Muscle of leg (tissue), 11 donors: ENCODE results near the gene CLC. TPM values are rescaled to one million over a fixed set of nuclear protein-coding genes. Genes with fewer than 3 reads are reported as not detected.

Experiments used
- DNase-seq: peaks from one replicate; pipeline ENCODE4 v3.0.0; 2013
- H3K27ac ChIP-seq: one replicate; pipeline ENCODE4 v1.5.1; 2013; ENCODE audit warnings: mild to moderate bottlenecking, low read length, control low read depth
- H3K27me3 ChIP-seq: one replicate; pipeline ENCODE4 v1.6.1; 2013; ENCODE audit warnings: low read length; ENCODE audit not compliant: control insufficient read depth, insufficient read depth
- H3K36me3 ChIP-seq: one replicate; pipeline ENCODE4 v1.6.1; 2013; ENCODE audit warnings: low read length; ENCODE audit not compliant: control insufficient read depth, insufficient read depth
- H3K4me1 ChIP-seq: one replicate; pipeline ENCODE4 v1.6.1; 2013; ENCODE audit warnings: low read length; ENCODE audit not compliant: control insufficient read depth, insufficient read depth
- H3K4me3 ChIP-seq: one replicate; pipeline ENCODE4 v1.5.1; 2013; ENCODE audit warnings: low read length, control low read depth
- H3K9me3 ChIP-seq: replicated peaks from 2 replicates; pipeline ENCODE4 v1.6.1; 2013; ENCODE audit warnings: low read depth, low read length; ENCODE audit not compliant: control insufficient read depth
- WGBS: methylation state at CpG from one replicate; pipeline ENCODE4 v1.1.5; 2013; ENCODE audit warnings: missing lambda C conversion rate; ENCODE audit not compliant: insufficient coverage; 5-methylcytosine and 5-hydroxymethylcytosine counted together
- polyA plus RNA-seq, 8 donors: library from polyadenylated mRNA; unstranded; fragments of 120-200 nt; gene quantifications; one replicate each; pipeline versions ENCODE4 v1.2.1 to v1.2.3, GENCODE V29; 2013; ENCODE audit warnings: inconsistent platforms in 1 of 8, low replicate concordance in 1 of 8; ENCODE audit not compliant: insufficient read length in 8 of 8, insufficient read depth in 1 of 8
- total RNA-seq: library from RNA; stranded (reverse); fragments of 120-200 nt; gene quantifications from one replicate; pipeline ENCODE4 v1.2.4, GENCODE V29; 2013

CLC gene
- total and polyA plus RNA-seq, 9 donors, result 0.40 to 4.8 (median 2.2) TPM

GRCh38 chr19:39754544-39754943 is 16.7 kb upstream of the CLC start:
- H3K9me3 ChIP-seq, result no peaks in the 10 kb centered on the region
- H3K36me3 ChIP-seq, result no peaks in the 10 kb centered on the region
- H3K4me3 ChIP-seq, result no peak overlapping the region
- H3K27ac ChIP-seq, result no peak overlapping the region
- H3K27me3 ChIP-seq, result peaks cover 3% of the 10 kb centered on the region
- H3K4me1 ChIP-seq, result no peaks in the 10 kb centered on the region
- WGBS, result no CpG with 5 or more reads among the region's 2 CpGs
- no peak for DNase-seq

GRCh38 chr19:39752795-39753194 is 15.0 kb upstream of the CLC start:
- H3K27ac ChIP-seq, result no peak overlapping the region
- H3K36me3 ChIP-seq, result no peaks in the 10 kb centered on the region
- no peaks in the 10 kb centered on the region for H3K9me3 ChIP-seq
- peaks cover 2% of the 10 kb centered on the region for H3K27me3 ChIP-seq
- DNase-seq, result no peak
- no peak overlapping the region for H3K4me3 ChIP-seq
- H3K4me1 ChIP-seq, result no peaks in the 10 kb centered on the region

DNA sequence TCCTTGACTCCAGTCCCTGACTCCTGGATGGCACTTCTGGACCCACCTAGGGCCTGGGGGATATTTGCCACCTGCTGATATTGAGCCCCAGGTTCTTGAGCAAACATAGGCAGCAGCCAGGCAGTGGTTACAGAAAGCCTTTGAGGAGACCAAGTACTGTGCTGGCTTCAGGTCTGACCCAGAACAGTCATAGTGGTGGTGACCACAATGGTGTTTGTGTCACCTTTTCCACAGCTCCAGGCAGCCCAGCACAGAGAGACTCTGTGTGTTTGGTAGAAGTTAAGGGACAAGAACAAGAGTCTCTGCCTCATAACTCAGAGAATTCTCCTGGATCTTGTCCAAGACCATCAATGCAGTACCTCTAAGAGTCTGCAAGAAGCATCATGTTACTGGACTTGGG is 14.6 kb upstream of the CLC start:
- Histone ChIP-seq H3K4me1 (no peaks in the 10 kb centered on the region), H3K4me3 (no peak overlapping the region), H3K27me3 (no peaks in the 10 kb centered on the region), H3K27ac (no peak overlapping the region), H3K36me3 (no peaks in the 10 kb centered on the region), H3K9me3 (no peaks in the 10 kb centered on the region)
- DNase-seq, result no peak

- Histone ChIP-seq H3K9me3 (no peaks in the 10 kb centered on the region), H3K27me3 (no peaks in the 10 kb centered on the region), H3K4me3 (no peak overlapping the region), H3K27ac (no peak overlapping the region), H3K36me3 (no peaks in the 10 kb centered on the region), H3K4me1 (no peaks in the 10 kb centered on the region)
- no peak for DNase-seq
- 86% methylated on average over 5 of the region's 5 CpGs for WGBS
These were observed 12.2 kb upstream of the CLC start for GRCh38 chr19:39749981-39750380.

GRCh38 chr19:39746836-39747529 is 9.2 kb upstream of the CLC start:
- Histone ChIP-seq H3K36me3 (no peaks in the 10 kb centered on the region), H3K4me1 (no peaks in the 10 kb centered on the region), H3K4me3 (no peak overlapping the region), H3K27ac (no peak overlapping the region), H3K9me3 (no peaks in the 10 kb centered on the region), H3K27me3 (no peaks in the 10 kb centered on the region)
- DNase-seq, result no peak
- WGBS, result 30% methylated on average over 2 of the region's 4 CpGs

- Histone ChIP-seq H3K9me3 (no peaks in the 10 kb centered on the region), H3K27me3 (no peaks in the 10 kb centered on the region), H3K4me3 (no peak overlapping the region), H3K4me1 (no peaks in the 10 kb centered on the region), H3K36me3 (no peaks in the 10 kb centered on the region), H3K27ac (no peak overlapping the region)
- 69% methylated on average over 3 of the region's 3 CpGs for WGBS
- peak; percentile 2 for DNase-seq
These were observed 7.8 kb upstream of the CLC start for GRCh38 chr19:39745643-39746042.

GRCh38 chr19:39740395-39740794 is 2.6 kb upstream of the CLC start:
- Histone ChIP-seq H3K4me3 (no peak overlapping the region), H3K27me3 (peaks cover 2% of the 10 kb centered on the region), H3K4me1 (no peaks in the 10 kb centered on the region), H3K27ac (no peak overlapping the region), H3K9me3 (no peaks in the 10 kb centered on the region), H3K36me3 (no peaks in the 10 kb centered on the region)
- WGBS, result no CpG with 5 or more reads among the region's 1 CpG
- DNase-seq, result no peak

- no peak overlapping the region for H3K27ac ChIP-seq
- WGBS, result no CpG with 5 or more reads among the region's 3 CpGs
- no peaks in the 10 kb centered on the region for H3K4me1 ChIP-seq
- H3K9me3 ChIP-seq, result no peaks in the 10 kb centered on the region
- H3K4me3 ChIP-seq, result no peak overlapping the region
- DNase-seq, result no peak
- no peaks in the 10 kb centered on the region for H3K36me3 ChIP-seq
- H3K27me3 ChIP-seq, result peaks cover 2% of the 10 kb centered on the region
These were observed 985 bp upstream of the CLC start for GRCh38 chr19:39738814-39739213.

DNA sequence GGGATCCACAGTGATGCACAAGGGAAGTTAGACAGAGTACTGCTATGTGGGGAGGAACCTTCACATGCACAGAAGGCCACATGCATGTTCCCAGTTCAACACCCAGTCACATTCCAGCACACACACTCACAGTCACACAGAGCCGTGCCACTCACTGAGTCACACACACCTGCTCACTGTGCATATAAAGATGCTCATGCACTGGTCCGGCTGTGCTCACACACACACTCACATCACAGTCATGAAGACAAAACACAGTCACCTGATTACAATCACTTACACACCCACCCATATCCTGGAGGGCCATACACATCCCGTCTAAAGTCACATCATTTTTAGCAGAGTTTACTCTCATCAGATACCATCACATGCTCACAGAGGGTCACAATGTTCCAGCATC is 478 bp downstream of the CLC start:
- no peak for DNase-seq
- peaks cover 2% of the 10 kb centered on the region for H3K27me3 ChIP-seq
- no peaks in the 10 kb centered on the region for H3K9me3 ChIP-seq
- H3K4me1 ChIP-seq, result no peaks in the 10 kb centered on the region
- H3K4me3 ChIP-seq, result no peak overlapping the region
- no peaks in the 10 kb centered on the region for H3K36me3 ChIP-seq
- no peak overlapping the region for H3K27ac ChIP-seq
- 75% methylated on average over 3 of the region's 3 CpGs for WGBS

- Histone ChIP-seq H3K9me3 (no peaks in the 10 kb centered on the region), H3K27me3 (peaks cover 2% of the 10 kb centered on the region), H3K4me3 (no peak overlapping the region), H3K36me3 (no peaks in the 10 kb centered on the region), H3K4me1 (no peaks in the 10 kb centered on the region), H3K27ac (no peak overlapping the region)
- DNase-seq, result no peak
- no CpG with 5 or more reads among the region's 5 CpGs for WGBS
These were observed 1.7 kb downstream of the CLC start for GRCh38 chr19:39736088-39736487.

DNA sequence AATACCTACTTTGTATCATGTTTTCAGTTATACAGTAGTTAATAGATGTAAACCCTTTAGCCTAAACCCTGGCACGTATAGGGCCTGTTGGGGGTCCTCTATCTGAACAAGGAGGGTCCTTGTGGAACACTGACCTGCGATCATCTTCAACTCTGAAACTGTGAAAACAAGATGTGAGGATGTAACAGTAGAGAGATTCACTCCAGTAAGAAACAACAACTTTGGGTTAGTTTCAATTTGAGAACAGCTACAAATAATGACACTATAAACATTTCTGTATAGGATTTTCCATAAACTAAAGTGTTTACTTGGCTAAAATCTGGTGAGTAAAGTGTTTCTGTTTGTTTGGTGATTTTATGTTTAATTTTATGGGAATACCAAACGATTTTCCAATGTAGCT is 2.1 kb downstream of the CLC start:
- no peaks in the 10 kb centered on the region for H3K9me3 ChIP-seq
- no CpG with 5 or more reads among the region's 3 CpGs for WGBS
- H3K27ac ChIP-seq, result no peak overlapping the region
- no peak for DNase-seq
- H3K4me1 ChIP-seq, result no peaks in the 10 kb centered on the region
- no peak overlapping the region for H3K4me3 ChIP-seq
- H3K36me3 ChIP-seq, result no peaks in the 10 kb centered on the region
- H3K27me3 ChIP-seq, result peaks cover 2% of the 10 kb centered on the region
